ENCODE data around the gene ZNF705A.
"Not testable (repeated sequence)": the region's sequence is repeated elsewhere in the genome, so short reads cannot be mapped to it uniquely, and the experiment has no call there.

The ZNF705A gene

DNA sequence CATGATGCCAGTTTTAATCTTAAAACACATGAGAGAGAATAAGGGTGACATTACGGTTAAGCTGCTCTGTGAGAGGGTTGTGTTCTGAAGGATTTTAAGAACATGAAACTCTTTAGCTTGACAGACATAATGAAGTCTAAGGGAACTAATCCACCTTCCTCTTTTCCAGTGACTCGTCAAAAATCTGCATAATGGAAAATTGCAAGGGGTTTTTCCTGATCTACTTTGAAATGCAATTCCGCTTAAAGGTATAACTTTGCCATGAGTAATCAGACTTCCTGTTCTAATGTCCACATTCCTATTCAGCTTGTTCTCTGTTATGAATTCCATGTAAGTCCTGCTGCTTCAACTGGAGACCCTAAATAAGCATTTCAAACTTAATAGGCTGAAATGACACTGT lies at the start of gene ZNF705A:
Gene ZNF705A (plus strand): TSS at position 171 of the 400 bp plus-strand sequence. CDS start 15,611 bp downstream, outside the sequence.
- DNase-seq (ENCODE audit: extremely low read depth in 1 of 2, low read depth in 1 of 2), result no peak

DNA sequence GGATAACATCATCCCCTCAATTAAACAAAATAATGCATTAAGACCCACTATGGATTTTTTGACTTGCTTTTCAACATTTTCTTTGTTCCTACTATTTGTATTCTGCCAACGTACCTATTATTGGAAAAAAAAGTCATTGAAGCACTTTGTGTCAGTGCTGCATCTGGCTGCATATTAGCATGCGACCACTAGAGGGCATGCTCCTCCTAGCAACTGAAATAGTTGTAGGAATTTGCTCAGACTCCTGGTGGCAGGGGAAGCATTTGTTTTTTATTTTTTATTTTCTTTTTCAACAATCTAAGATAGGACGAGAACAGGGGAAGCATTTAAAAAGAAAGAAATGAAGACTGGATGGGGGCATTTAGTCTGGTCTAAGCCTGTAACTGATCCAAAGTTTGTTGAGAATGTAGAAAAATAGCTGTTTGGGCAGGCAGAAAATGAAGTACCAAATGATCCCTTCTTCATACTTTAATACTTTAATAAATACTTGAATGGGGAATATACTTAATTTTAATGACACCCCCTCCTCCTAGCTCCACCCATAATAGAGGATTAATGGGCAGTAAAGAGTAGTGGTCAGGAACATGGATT lies 47.9 kb upstream of the ZNF705A start:
- peak; percentile 41 to 66 for DNase-seq (ENCODE audit: extremely low read depth in 1 of 2, low read depth in 1 of 2)

DNA sequence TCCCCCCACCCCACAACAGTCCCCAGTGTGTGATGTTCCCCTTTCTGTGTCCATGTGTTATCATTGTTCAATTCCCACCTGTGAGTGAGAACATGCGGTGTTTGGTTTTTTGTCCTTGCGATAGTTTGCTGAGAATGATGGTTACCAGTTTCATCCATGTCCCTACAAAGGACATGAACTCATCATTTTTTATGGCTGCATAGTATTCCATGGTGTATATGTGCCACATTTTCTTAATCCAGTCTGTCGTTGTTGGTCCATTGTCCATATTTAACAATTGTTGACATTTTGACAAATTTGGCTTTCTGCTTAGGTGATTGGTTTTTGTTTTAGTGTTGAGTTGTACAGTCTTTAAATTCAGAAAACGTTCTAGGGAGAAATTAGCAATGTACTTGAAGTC lies 43.7 kb upstream of the ZNF705A start:
- not testable (repeated sequence) for DNase-seq (ENCODE audit: extremely low read depth in 1 of 2, low read depth in 1 of 2)

DNA sequence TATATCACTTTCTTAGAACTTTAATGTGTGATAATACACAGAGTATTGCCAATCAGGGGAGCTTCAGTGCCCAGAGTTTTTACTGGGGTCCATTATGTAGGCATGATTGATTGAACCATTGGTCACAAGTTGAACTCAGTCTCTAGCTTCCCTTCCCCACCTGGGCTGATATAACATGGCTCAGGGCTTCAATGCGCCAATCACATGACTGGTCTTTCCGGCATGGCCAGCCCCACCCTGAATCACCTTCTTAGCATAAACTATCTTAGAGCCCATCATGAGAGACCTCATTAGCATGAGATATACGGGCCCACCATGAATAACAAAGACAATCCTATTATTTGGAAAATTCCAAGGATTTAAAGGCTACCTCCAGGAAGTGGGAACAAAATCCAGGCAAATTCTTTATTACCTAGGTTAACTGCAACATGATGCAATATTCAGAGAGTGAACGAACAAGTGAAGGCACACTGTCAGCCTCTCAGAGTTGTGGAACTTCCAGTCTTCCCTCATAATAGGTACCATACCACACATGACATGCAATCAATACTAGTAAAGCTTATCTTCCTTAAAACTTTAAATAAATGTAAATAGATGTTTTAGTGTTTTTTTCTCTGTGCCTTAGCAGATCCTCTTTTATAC lies 36.6 kb upstream of the ZNF705A start:
- DNase-seq (ENCODE audit: extremely low read depth in 1 of 2, low read depth in 1 of 2), result no peak

DNA sequence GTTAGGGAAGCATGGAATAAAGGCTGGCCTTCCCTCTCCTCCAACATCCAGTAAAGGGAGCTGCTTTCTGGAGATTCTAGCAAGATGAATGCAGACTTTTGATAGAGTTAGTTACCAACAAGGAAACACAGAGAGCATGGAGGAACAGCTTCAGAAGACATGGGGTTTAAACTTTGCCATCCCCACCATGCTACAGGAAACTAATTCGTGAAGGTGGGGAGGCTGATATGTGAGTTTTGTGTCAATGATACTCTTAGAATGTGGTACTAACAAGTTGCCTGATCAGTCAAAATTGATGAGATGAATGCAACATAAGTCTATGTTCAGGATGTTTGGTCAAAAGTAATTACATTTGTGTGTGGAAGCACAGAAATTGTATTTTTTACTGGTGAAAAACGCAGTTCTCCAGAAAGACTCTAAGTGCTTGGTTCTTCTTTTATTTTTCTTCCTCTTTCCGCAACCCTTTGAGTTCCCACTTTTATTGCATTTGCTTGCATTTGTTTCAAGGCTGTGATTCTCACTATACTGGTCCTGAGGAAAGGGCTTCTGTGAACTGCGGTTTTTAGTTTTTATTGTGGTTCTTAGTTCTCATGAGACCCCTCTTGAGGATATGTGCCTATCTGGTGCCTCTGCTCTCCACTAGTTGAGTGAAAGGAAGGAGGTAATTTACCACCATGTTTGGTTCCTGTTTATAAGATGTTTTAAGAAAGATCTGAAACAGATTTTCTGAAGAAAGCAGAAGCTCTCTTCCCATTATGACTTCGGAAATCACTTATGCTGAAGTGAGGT lies 33.5 kb upstream of the ZNF705A start, which contains the start of gene CLEC4A:
Gene CLEC4A (plus strand): TSS at position 494 of the 789 bp plus-strand sequence. CDS start 262 bp downstream, at position 756.
- DNase-seq (ENCODE audit: extremely low read depth in 1 of 2, low read depth in 1 of 2), result no peak

DNA sequence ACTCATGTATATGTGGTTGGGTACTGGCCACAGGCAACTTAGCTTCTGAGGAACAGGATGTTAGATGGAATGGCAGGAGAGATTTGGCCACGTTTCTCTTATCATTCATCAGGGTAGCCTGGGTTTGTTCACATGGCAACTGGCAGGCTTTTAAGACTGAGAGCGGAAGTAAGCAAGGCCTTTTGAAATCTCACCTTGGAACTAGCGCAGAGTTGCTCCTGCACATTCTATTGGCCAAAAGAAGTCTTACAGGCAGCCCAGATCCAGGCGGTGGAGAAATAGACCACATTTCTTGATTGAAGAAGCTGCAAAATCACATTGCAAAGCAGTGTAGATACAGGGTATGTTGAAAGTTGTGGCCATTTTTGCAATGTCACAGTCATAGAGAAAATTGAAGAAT lies 29.7 kb upstream of the ZNF705A start:
- no peak for DNase-seq (ENCODE audit: extremely low read depth in 1 of 2, low read depth in 1 of 2)

DNA sequence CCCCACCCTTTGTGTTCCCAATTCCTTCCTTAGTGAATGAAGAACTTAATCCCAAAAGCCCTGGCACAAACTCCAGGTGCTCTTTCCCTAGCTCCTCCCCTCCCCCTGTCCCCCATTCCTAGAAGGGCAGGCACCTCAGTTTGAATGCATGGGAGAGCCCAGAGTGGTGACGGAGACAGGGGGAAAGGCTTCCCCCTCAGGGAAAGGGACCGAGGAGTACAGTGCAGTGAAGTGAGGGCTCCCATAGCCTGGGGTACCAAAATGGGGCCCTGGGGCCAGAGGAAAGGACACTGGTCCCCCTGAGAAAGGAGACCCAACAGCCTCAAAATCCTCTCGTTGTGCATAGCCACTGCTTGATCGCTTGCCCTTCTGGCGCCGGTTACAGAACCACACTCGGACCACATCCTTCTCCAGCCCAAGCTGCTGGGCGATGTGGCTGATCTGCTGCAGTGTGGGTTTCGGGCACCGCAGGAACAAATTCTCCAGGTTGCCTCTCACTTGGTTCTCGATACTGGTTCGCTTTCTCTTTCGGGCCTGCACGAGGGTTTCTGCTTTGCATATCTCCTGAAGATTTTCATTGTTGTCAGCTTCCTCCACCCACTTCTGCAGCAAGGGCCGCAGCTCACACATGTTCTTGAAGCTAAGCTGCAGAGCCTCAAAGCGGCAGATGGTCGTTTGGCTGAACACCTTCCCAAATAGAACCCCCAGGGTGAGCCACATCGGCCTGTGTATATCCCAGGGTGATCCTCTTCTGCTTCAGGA lies 23.0 kb upstream of the ZNF705A start:
- not testable (repeated sequence) for DNase-seq (ENCODE audit: extremely low read depth in 1 of 2, low read depth in 1 of 2)

DNA sequence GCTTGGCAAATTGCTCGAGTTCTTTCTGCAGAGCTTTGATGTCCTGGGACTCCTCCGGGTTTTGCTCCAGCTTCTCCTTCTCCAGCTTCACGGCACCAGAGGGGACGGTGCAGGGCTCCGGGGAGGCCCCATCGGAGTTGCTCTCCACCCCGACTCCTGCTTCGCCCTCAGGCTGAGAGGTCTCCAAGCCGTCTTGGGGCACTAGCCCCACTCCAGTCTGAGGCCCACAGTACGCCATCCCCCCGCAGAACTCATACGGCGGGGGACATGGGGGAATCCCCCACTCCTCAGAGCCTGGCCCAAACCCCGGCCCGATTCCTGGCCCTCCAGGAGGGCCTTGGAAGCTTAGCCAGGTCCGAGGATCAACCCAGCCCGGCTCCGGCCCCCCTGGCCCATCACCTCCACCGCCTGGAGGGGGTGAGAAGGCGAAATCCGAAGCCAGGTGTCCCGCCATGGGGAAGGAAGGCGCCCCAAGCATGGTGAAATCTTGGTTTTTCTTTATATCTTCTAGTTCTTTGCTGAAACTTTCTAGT lies 22.4 kb upstream of the ZNF705A start:
- DNase-seq (ENCODE audit: extremely low read depth in 1 of 2, low read depth in 1 of 2), result not testable (repeated sequence)

DNA sequence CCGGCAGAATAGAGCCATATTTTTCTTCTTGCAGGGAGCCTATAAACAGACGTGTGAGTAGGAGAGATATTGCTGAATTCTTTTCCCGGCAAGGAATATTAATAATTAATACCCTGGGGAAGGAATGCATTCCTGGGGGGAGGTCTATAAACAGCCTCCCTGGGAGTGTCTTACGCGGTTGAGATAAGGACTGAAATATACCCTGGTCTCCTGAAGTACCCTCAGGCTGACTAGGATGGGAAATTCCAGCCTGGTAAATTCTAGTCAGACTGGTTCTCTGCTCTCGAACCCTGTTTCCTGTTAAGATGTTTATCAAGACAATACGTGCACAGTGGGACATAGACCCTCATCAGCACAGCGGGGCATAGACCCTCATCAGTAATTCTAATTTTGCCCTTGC lies 15.2 kb upstream of the ZNF705A start:
- not testable (repeated sequence) for DNase-seq (ENCODE audit: extremely low read depth in 1 of 2, low read depth in 1 of 2)

DNA sequence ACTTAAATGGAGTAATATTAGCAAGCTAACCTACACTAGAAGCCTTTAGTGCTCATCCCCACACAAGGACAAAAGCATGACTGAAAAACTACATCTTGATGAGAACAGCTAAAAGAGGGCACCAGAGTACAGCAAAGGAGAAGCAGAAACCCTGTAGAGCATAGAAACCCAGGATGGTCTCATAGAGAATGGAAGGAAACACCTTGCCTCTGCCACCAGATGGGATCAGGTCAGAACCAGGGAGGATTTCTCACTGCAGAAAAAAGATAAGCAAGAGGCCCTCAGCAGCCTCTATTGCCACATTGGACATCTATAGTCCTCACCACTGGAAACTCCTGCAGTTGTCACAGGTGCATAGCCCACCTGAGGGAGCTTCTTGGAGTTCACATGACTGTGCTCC lies 13.6 kb upstream of the ZNF705A start:
- DNase-seq (ENCODE audit: extremely low read depth in 1 of 2, low read depth in 1 of 2), result no peak

DNA sequence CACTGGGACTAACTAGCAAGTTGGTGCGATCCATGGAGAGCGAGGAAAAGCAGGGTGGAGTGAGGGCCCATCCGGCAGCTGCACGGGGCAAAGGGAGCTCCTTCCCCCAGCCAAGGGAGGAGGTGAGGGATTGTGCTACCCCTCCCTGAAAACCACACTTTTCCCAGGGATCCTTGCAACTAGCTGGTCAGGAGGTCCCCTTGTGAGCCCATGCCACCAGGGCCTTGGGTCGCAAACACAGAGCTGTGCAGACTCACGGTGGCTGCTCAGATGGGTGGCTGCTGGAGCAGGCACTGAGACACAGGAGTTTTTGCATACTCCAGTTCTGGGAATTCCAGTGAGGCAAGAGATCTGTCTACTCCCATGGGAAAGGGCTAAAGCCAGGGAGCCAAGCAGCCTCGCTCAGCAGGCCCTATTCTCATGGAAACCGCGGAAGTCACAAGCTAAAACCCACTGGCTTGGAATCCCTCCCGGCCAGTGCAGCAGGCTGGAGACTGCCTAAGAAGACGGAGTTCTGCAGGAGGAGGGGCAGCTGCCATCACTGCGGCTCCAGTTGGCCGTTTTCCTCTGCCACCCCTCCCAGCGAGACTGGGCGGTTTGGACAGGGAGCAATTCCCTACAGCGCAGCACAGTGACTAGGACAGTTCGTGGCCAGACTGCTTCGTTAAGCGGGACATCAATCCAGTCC lies 10.9 kb upstream of the ZNF705A start:
- no peak for DNase-seq (ENCODE audit: extremely low read depth in 1 of 2, low read depth in 1 of 2)

DNA sequence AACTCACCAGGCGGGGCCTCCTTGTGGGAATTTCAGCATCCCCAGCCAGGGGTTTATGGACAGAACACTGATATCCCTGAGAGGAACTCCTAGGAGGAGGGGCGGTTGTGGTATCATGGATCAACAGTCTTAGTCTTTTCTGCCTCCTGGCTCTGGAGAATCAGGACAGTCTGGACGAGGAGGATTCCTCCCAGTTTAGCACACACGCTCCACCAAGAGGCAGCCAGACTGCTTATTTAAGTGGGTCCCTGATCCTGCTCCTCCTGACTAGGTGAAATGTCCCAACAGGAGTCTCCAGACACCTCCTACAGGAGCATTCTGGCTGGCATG lies 10.4 kb upstream of the ZNF705A start:
- no peak for DNase-seq (ENCODE audit: extremely low read depth in 1 of 2, low read depth in 1 of 2)

DNA sequence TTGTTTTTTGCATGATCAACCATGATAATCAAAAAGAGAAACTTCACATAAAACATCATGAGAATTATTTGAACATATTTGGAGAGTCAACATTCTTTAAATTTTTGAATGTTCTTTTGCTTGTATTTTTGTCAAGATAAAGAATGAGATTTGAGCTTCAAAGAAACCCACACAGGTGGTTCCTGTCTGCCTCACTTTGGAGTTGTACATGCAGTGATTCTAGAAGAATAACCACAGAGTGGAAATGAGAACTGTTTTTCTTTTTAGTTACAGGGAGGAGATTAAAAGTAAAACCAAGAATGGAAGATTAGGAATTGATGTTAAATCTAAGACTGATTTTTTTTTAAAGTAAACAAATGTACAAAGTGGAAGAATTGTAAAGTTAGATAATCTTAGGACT lies 2.3 kb upstream of the ZNF705A start:
- DNase-seq (ENCODE audit: extremely low read depth in 1 of 2, low read depth in 1 of 2), result no peak

DNA sequence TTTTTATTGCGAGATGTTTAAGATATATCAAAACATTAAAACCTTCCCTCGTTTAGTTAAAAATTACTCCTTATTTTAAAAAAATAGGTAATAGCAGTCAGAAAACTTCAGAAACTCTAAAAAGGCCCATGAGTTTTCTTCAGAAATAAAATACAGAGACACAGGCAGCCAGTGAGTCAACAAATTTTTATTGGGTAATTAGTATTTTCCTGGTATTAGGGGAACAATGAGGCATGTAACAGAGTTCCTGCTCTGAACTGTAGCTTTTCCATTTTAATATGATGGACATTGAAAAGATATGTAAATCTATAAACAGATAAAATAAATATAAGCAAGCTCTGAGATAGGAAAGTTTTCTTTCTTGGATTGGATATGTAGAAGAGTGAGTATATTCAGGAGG lies 399 bp upstream of the ZNF705A start:
- no peak for DNase-seq (ENCODE audit: extremely low read depth in 1 of 2, low read depth in 1 of 2)

DNA sequence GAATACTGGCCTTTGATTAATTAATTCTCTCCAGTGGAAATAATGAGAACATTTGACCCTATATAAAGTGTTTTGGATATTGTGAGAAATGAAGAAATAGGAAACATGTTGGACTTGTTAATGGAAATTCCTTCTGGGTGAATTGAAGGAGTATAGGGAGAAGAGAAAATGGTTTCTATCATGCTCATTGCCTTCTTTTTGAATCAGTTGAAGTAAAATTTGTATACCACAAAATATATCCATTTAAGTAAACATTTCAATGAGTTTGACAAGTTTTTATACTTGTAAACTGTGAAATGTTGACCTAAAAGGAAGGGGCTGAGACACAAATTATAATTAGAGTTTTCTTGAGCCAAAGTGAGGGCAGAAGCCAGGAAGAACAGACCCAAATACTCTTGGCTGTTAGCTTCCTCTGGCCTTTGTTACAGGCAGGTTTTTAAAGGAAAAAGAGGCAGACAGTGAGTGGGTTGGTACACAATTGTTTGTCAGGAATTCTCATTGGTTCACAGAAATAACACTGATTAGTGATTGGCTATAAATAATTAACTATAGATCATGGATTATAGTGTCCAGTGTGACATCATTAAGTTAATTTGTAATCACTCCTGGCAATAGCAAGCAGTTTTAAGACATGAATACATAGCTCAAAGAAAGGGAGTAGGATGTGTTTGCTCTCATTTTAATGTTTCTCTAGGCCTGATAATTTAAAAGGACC lies 826 bp downstream of the ZNF705A start:
- no peak for DNase-seq (ENCODE audit: extremely low read depth in 1 of 2, low read depth in 1 of 2)

DNA sequence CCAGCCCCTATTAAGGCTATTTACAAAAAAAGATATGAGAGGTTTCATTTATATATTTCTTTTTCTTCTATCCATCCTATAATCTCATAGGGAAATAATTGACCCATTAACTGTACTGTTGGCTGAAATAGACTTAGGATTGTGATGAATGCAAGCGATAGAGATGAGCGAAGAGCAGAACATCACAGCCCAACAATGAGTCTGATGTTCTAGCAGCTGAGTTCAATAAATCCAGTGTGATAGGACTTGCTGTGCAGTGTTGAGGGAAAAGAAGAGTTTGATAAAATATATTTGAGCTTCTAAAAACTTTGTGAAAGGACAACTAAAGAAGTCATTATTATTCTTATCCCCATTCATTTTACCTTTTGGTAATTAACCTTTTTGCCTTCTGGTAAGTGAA lies 16.1 kb downstream of the ZNF705A start:
- DNase-seq (ENCODE audit: extremely low read depth in 1 of 2, low read depth in 1 of 2), result not testable (repeated sequence)

DNA sequence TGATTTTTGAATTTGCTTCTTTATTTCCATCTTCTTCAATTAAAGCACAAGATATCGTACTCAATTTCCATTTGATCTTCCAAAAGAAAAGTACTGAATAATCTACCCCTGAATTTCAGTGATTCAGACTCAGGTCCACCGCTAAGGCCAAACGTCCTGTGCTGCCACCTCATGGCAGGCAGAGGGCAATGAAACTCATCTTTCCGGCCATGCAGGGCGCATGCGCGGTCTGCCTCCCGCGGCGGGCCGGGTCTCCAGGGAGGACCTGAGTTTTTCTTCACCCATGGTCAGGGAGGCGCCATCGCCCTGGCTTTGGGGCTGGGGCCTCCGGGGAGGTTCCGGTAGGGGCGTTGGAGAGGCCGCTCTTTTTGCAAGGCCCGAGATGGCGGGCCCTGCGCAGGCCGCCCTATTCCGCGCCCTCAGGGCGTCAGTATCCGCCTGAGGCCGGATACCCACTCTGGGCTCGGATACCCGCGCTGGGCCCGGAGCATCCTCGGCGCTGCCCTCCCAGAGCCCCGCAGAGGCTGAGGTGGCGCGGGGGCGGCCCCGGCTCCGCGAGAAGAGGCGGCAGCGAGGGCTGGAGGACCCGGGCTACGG lies 23.3 kb downstream of the ZNF705A start:
- peak; percentile 32 to 67 for DNase-seq (ENCODE audit: extremely low read depth in 1 of 2, low read depth in 1 of 2)

DNA sequence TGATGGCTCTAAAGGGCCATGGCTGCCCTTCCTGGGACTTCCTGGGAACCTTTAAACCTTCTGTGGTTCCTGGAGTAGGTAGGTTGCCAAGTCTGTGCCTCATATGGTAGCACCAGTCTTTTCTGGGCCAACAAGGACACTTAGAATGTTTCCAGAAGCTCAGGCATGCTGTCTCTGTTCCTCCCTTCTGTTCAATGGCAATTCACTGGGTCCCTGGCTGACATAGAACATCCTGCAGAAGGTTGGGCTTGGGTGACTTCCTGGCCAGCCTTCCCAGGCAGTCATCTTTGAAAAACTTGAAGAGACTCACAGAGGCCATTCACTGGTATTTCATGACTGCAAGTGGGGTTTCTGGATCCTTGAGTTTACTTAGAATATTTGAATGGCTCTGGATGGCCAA lies 24.5 kb downstream of the ZNF705A start:
- not testable (repeated sequence) for DNase-seq (ENCODE audit: extremely low read depth in 1 of 2, low read depth in 1 of 2)

DNA sequence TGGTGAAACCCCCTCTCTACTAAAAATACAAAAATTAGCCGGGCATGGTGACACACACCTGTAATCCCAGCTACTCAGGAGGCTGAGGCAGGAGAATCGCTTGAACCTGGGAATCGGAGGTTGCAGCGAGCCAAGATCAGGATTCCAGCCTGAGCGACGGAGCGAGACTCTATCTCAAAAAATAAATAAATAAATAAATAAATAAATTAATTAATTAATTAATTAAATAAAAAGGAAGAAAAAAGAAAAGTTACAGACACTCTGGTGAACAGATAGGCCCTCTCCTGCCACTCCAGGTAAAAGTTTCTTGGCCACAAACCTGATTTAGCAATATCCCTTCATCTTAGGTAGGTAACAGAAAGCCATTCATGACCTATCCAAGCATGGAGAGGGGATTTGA lies 26.1 kb downstream of the ZNF705A start:
- DNase-seq (ENCODE audit: extremely low read depth in 1 of 2, low read depth in 1 of 2), result not testable (repeated sequence)

Measured in stimulated activated CD8-positive, alpha-beta memory T cell treated with anti-CD3 and anti-CD28 coated beads, Interleukin-7, amount 100 ng/mL, for 48 hours (primary cell).